HCT116 (cell line): ENCODE data around the gene GTSF1L.

ENCODE experiments used
- CEBPB ChIP-seq: IDR thresholded peaks from 2 replicates; pipeline ENCODE4 v1.6.1; 2012; ENCODE audit warnings: low read depth
- EZH2 ChIP-seq: fragments of 200-600 bp; sonication (generic); IDR thresholded peaks from 2 replicates; pipeline ENCODE4 v1.6.1; 2017; ENCODE audit warnings: antibody characterized with exemption, mixed run types
- POLR2A ChIP-seq: IDR thresholded peaks from 2 replicates; pipeline ENCODE4 v1.7.0; 2011; ENCODE audit warnings: borderline replicate concordance; ENCODE audit not compliant: insufficient read depth, insufficient read length; ENCODE audit errors: extremely low read depth
- POLR2AphosphoS5 ChIP-seq: IDR thresholded peaks from 2 replicates; pipeline ENCODE4 v1.6.1; 2011; ENCODE audit warnings: mild to moderate bottlenecking, low read depth, low read length, moderate library complexity
- RAD21 ChIP-seq: IDR thresholded peaks from 2 replicates; pipeline ENCODE4 v1.6.1; 2012; ENCODE audit warnings: low read depth, mild to moderate bottlenecking
- SIN3A ChIP-seq: IDR thresholded peaks from 2 replicates; pipeline ENCODE4 v1.6.1; 2012; ENCODE audit warnings: low read depth
- SRF ChIP-seq: IDR thresholded peaks from 2 replicates; pipeline ENCODE4 v1.6.1; 2012; ENCODE audit warnings: low read depth
- TCF7L2 ChIP-seq: IDR thresholded peaks from 2 replicates; pipeline ENCODE4 v1.7.0; 2011; ENCODE audit warnings: borderline replicate concordance, inconsistent platforms; ENCODE audit not compliant: insufficient read depth, insufficient read length; ENCODE audit errors: extremely low read depth
- YY1 ChIP-seq: IDR thresholded peaks from 2 replicates; pipeline ENCODE4 v1.6.1; 2011; ENCODE audit warnings: low read length, low read depth, moderate library complexity, mild to moderate bottlenecking; ENCODE audit not compliant: insufficient replicate concordance; ENCODE audit errors: extremely low read depth
- ZFX ChIP-seq: fragments of 450-650 bp; IDR thresholded peaks from 2 replicates; pipeline ENCODE4 v1.6.1; 2017
- ZNF274 ChIP-seq: fragments of 200-500 bp; sonication (Bioruptor generic); IDR thresholded peaks from 2 replicates; pipeline ENCODE4 v1.6.1; 2014; ENCODE audit warnings: mild to moderate bottlenecking, low read depth, low read length, inconsistent platforms
- TF ChIP-seq, protein P1 (sequence below), 3 experiments: fragments of 200-600 bp in 1 of 3; sonication (generic) in 1 of 3; IDR thresholded peaks in 2 of 3; conservative IDR thresholded peaks in 1 of 3; 2 replicates each; pipeline ENCODE4 v1.5.1; 2012 to 2017; ENCODE audit warnings: low read depth in 2 of 3, low read length in 2 of 3, antibody characterized with exemption in 1 of 3, borderline replicate concordance in 1 of 3, control low read depth in 1 of 3, mild to moderate bottlenecking in 1 of 3, mixed read lengths in 1 of 3, mixed run types in 1 of 3, moderate library complexity in 1 of 3; ENCODE audit not compliant: insufficient read depth in 1 of 3
- TF ChIP-seq, protein P2 (sequence below): IDR thresholded peaks from 2 replicates; pipeline ENCODE4 v1.6.1; 2012
- TF ChIP-seq, protein P3 (sequence below): IDR thresholded peaks from 2 replicates; pipeline ENCODE4 v1.6.1; 2012

DNA sequence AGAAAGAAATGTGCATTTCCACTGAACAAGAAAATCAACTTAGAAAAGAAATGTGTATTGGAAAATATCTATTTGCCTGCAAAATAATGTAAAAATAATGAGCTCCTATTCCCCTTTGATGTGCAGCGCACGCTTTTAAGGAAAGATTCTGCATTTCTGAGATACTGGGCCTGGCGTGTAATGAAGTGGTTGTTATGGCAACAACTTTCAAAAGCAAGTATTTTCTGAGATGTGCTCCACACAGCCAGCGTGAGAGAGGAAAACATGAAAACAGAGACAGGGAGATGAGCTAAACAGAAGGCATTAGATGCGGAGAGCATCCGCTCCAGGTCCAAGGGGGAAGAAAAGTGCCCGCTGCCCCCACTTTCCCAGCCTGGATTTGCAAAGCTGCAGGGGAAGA lies 39.1 kb upstream of the GTSF1L start:
- TF ChIP-seq SRF (no peak), CEBPB (no peak), ZNF274 (no peak), SIN3A (no peak), POLR2A (no peak), RAD21 (no peak), EZH2 (no peak), POLR2AphosphoS5 (no peak), YY1 (no peak), TCF7L2 (no peak), ZFX (no peak)
- TF ChIP-seq, protein P1, sequence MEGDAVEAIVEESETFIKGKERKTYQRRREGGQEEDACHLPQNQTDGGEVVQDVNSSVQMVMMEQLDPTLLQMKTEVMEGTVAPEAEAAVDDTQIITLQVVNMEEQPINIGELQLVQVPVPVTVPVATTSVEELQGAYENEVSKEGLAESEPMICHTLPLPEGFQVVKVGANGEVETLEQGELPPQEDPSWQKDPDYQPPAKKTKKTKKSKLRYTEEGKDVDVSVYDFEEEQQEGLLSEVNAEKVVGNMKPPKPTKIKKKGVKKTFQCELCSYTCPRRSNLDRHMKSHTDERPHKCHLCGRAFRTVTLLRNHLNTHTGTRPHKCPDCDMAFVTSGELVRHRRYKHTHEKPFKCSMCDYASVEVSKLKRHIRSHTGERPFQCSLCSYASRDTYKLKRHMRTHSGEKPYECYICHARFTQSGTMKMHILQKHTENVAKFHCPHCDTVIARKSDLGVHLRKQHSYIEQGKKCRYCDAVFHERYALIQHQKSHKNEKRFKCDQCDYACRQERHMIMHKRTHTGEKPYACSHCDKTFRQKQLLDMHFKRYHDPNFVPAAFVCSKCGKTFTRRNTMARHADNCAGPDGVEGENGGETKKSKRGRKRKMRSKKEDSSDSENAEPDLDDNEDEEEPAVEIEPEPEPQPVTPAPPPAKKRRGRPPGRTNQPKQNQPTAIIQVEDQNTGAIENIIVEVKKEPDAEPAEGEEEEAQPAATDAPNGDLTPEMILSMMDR (IDR thresholded peaks at IDR 0.05 in 2 of 3, conservative IDR thresholded peaks at IDR 0.05 in 1 of 3; ENCODE audit: borderline replicate concordance in 1 of 3, insufficient read depth in 1 of 3, low read depth in 2 of 3, low read length in 2 of 3): no peak
- TF ChIP-seq, protein P2, sequence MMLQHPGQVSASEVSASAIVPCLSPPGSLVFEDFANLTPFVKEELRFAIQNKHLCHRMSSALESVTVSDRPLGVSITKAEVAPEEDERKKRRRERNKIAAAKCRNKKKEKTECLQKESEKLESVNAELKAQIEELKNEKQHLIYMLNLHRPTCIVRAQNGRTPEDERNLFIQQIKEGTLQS: no peak
- TF ChIP-seq, protein P3, sequence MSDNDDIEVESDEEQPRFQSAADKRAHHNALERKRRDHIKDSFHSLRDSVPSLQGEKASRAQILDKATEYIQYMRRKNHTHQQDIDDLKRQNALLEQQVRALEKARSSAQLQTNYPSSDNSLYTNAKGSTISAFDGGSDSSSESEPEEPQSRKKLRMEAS: no peak
